SHP77 (cell line): Measurements from ENCODE around the gene KCMF1.

Source experiments
- DNase-seq, 2 experiments: peaks; one replicate each; lab custom pipeline; 2025; lab: John Stamatoyannopoulos, UW

Gene KCMF1

GRCh38 chr2:84980263-84980983, 9.5 kb downstream of the KCMF1 start:
- DNase-seq, result no peak

GRCh38 chr2:84986018-84986417, 15.1 kb downstream of the KCMF1 start:
- no peak for DNase-seq

- no peak for DNase-seq
These were observed 18.5 kb downstream of the KCMF1 start for GRCh38 chr2:84989422-84989821.

GRCh38 chr2:84989927-84990326, 19.0 kb downstream of the KCMF1 start:
- DNase-seq, result no peak

GRCh38 chr2:84991404-84992160, 20.6 kb downstream of the KCMF1 start:
- no peak for DNase-seq

- DNase-seq, result no peak
These were observed 24.9 kb downstream of the KCMF1 start for GRCh38 chr2:84995826-84996225.

- no peak for DNase-seq
These were observed 25.9 kb downstream of the KCMF1 start for GRCh38 chr2:84996909-84997308.

GRCh38 chr2:84999553-84999955, 28.6 kb downstream of the KCMF1 start:
- DNase-seq, result no peak

GRCh38 chr2:85001595-85001994, 30.6 kb downstream of the KCMF1 start:
- DNase-seq, result no peak

GRCh38 chr2:85002534-85002933, 31.6 kb downstream of the KCMF1 start:
- DNase-seq, result no peak

GRCh38 chr2:85008252-85008651, 37.3 kb downstream of the KCMF1 start:
- no peak for DNase-seq

- no peak for DNase-seq
These were observed 38.2 kb downstream of the KCMF1 start for GRCh38 chr2:85009019-85009618.

GRCh38 chr2:85010404-85010803, 39.4 kb downstream of the KCMF1 start:
- no peak for DNase-seq

GRCh38 chr2:85011098-85011497, 40.1 kb downstream of the KCMF1 start:
- DNase-seq, result no peak

GRCh38 chr2:85011747-85012146, 40.8 kb downstream of the KCMF1 start:
- no peak for DNase-seq

- no peak for DNase-seq
These were observed 41.5 kb downstream of the KCMF1 start for GRCh38 chr2:85012431-85012830.

- no peak for DNase-seq
These were observed 41.9 kb downstream of the KCMF1 start for GRCh38 chr2:85012855-85013254.

GRCh38 chr2:85015653-85016360, 44.8 kb downstream of the KCMF1 start:
- DNase-seq, result no peak

GRCh38 chr2:85016446-85016845, 45.5 kb downstream of the KCMF1 start:
- no peak for DNase-seq

GRCh38 chr2:85017411-85018048, 46.6 kb downstream of the KCMF1 start:
- DNase-seq, result no peak

GRCh38 chr2:85018049-85018447, 47.1 kb downstream of the KCMF1 start:
- DNase-seq, result no peak

- no peak for DNase-seq
These were observed 48.2 kb downstream of the KCMF1 start for GRCh38 chr2:85019121-85019520.
